ENCODE data around the gene SH2D7. TPM values are rescaled to one million over a fixed set of nuclear protein-coding genes. Genes with fewer than 3 reads are reported as not detected.

Gene SH2D7
- total and polyA plus RNA-seq, 2 experiments from 2014 or later = 0.31 TPM; not detected in 1

- peaks cover 4% of the 10 kb centered on the region; the same call in 1 of the 2 replicates for H3K9me2 ChIP-seq (ENCODE audit: insufficient read depth)
- H4K20me1 ChIP-seq (replicated peaks; ENCODE audit: insufficient read depth) = peaks cover 10% of the 10 kb centered on the region; the same call in 1 of the 2 replicates
Measured at GRCh38 chr15:78071383-78071782, 21.0 kb upstream of the SH2D7 start.

More at GRCh38 chr15:78071383-78071782, 21.0 kb upstream of the SH2D7 start:
- Histone ChIP-seq H3K79me2 (replicated peaks; ENCODE audit: insufficient read depth) (peaks cover 82% of the 10 kb centered on the region), H2AFZ (no peak overlapping the region), H3K4me3 (no peak overlapping the region), H3K4me2 (no peak overlapping the region), H3F3A (replicated peaks; ENCODE audit: low read depth) (no peaks in the 10 kb centered on the region; the same call in 1 of the 2 replicates), H3K27me3 (ENCODE audit: insufficient read depth) (no peaks in the 10 kb centered on the region), H3K4me1 (ENCODE audit: insufficient read depth) (peaks cover 71% of the 10 kb centered on the region), H3K27ac (ENCODE audit: low read depth) (no peak overlapping the region), H3K36me3 (ENCODE audit: insufficient read depth) (no peaks in the 10 kb centered on the region)
- DNase-seq (ENCODE audit: low spot score) = no peak
- Mint-ChIP-seq H3K4me1 (peaks cover 67% of the 10 kb centered on the region), H3K27me3 (ENCODE audit: insufficient read depth, low read depth, poor library complexity) (no peaks in the 10 kb centered on the region), H3K27ac (0 out of 2 replicates have a peak overlapping the region, but pooled peaks have one; percentile 36), H3K9me3 (no peaks in the 10 kb centered on the region), H3K4me3 (no peak overlapping the region), H3K36me3 (ENCODE audit: low read depth) (no peaks in the 10 kb centered on the region)
- ATAC-seq = no peak
- TF ChIP-seq REST (IDR thresholded peaks at IDR 0.05; ENCODE audit: unreplicated experiment) (no peak), CTCF (conservative IDR thresholded peaks at IDR 0.05; ENCODE audit: low read depth in 2 of 2) (no peak)
